Subcutaneous adipose tissue (tissue), 4 donors: ENCODE data around the gene CERS5. TPM values are rescaled to one million over a fixed set of nuclear protein-coding genes. Genes with fewer than 3 reads are reported as not detected.

ENCODE experiments used
- CTCF ChIP-seq: fragments of 450-650 bp; IDR thresholded peaks from one replicate; pipeline ENCODE4 v1.5.1; 2016; ENCODE audit warnings: low read depth, mild to moderate bottlenecking, control low read depth, antibody characterized with exemption, moderate library complexity
- total RNA-seq, 4 donors: library from RNA; depleted of rRNA; stranded (reverse); fragments of >200 nt; gene quantifications; one replicate each; pipeline ENCODE4 v1.1.0, GENCODE V29; 2016

CERS5 gene
- total RNA-seq, result 10 to 100 TPM; 20.9 to 33.7 (median 27.0) TPM

- no peak for TF ChIP-seq CTCF
Observed at GRCh38 chr12:50167049-50167828, at the start of gene CERS5. Gene CERS5 (minus strand): TSS chr12:50167369. CDS start chr12:50167297, 72 bp downstream.

GRCh38 chr12:50215033-50215432 is 47.9 kb upstream of the CERS5 start:
- no peak for TF ChIP-seq CTCF

GRCh38 chr12:50214018-50214417 is 46.8 kb upstream of the CERS5 start:
- no peak for TF ChIP-seq CTCF

GRCh38 chr12:50213439-50213838 is 46.3 kb upstream of the CERS5 start:
- TF ChIP-seq CTCF, result no peak

GRCh38 chr12:50212071-50212467 is 44.9 kb upstream of the CERS5 start:
- TF ChIP-seq CTCF, result no peak

GRCh38 chr12:50211392-50212070 is 44.4 kb upstream of the CERS5 start:
- TF ChIP-seq CTCF, result no peak

- no peak for TF ChIP-seq CTCF
Observed at GRCh38 chr12:50207424-50207823, 40.3 kb upstream of the CERS5 start.
